ENCODE data around the gene GINS2. TPM values are rescaled to one million over a fixed set of nuclear protein-coding genes. Genes with fewer than 3 reads are reported as not detected.

GINS2 gene
- total RNA-seq, 3 donors from 2014 or later, result 1.2 to 11.8 (median 5.4) TPM

GRCh38 chr16:85631802-85632393, 56.9 kb downstream of the GINS2 start:
- DNase-seq (no peak), ATAC-seq (no peak)
- H3K4me1 ChIP-seq (ENCODE audit: low read depth), result peaks cover 5% of the 10 kb centered on the region
- TF ChIP-seq CTCF (IDR thresholded peaks at IDR 0.05), result no peak
- intact Hi-C loops (cut with DNase I, micrococcal nuclease), result no loop called here
- H3K4me3 ChIP-seq, result no peak overlapping the region
- peaks cover 6% of the 10 kb centered on the region for H3K9me3 ChIP-seq
- no peaks in the 10 kb centered on the region for H3K36me3 ChIP-seq (ENCODE audit: low read depth)

- DNase-seq (no peak), ATAC-seq (no peak)
- TF ChIP-seq CTCF (IDR thresholded peaks at IDR 0.05), result no peak
- Histone ChIP-seq H3K4me3 (no peak overlapping the region), H3K9me3 (peaks cover 6% of the 10 kb centered on the region), H3K4me1 (ENCODE audit: low read depth) (peaks cover 5% of the 10 kb centered on the region), H3K36me3 (ENCODE audit: low read depth) (no peaks in the 10 kb centered on the region)
- intact Hi-C loops (cut with DNase I, micrococcal nuclease), result no loop called here
Observed at GRCh38 chr16:85631230-85631629, 57.5 kb downstream of the GINS2 start.

- no peak for TF ChIP-seq CTCF (IDR thresholded peaks at IDR 0.05)
- peaks cover 5% of the 10 kb centered on the region for H3K4me1 ChIP-seq (ENCODE audit: low read depth)
- no peak overlapping the region for H3K4me3 ChIP-seq
- H3K36me3 ChIP-seq (ENCODE audit: low read depth), result no peaks in the 10 kb centered on the region
- intact Hi-C loops (cut with DNase I, micrococcal nuclease), result no loop called here
- ATAC-seq (no peak), DNase-seq (no peak)
- peaks cover 6% of the 10 kb centered on the region for H3K9me3 ChIP-seq
Observed at GRCh38 chr16:85629853-85630252, 58.9 kb downstream of the GINS2 start.

GRCh38 chr16:85629326-85629725, 59.4 kb downstream of the GINS2 start:
- ATAC-seq (no peak), DNase-seq (no peak)
- no peak for TF ChIP-seq CTCF (IDR thresholded peaks at IDR 0.05)
- Histone ChIP-seq H3K36me3 (ENCODE audit: low read depth) (no peaks in the 10 kb centered on the region), H3K9me3 (peaks cover 6% of the 10 kb centered on the region), H3K4me3 (no peak overlapping the region), H3K4me1 (ENCODE audit: low read depth) (peaks cover 5% of the 10 kb centered on the region)
- intact Hi-C loops (cut with DNase I, micrococcal nuclease), result no loop called here

GRCh38 chr16:85628645-85629044, 60.1 kb downstream of the GINS2 start:
- TF ChIP-seq CTCF (IDR thresholded peaks at IDR 0.05), result no peak

GRCh38 chr16:85628265-85628556, 60.5 kb downstream of the GINS2 start:
- H3K9me3 ChIP-seq, result peaks cover 6% of the 10 kb centered on the region
- H3K4me1 ChIP-seq (ENCODE audit: low read depth), result peaks cover 5% of the 10 kb centered on the region
- no peak overlapping the region for H3K4me3 ChIP-seq
- TF ChIP-seq CTCF (IDR thresholded peaks at IDR 0.05), result no peak
- intact Hi-C loops (cut with DNase I, micrococcal nuclease), result no loop called here
- DNase-seq (no peak), ATAC-seq (no peak)
- no peaks in the 10 kb centered on the region for H3K36me3 ChIP-seq (ENCODE audit: low read depth)

More at GRCh38 chr16:85628645-85629044, 60.1 kb downstream of the GINS2 start:
- DNase-seq (no peak), ATAC-seq (no peak)
- H3K36me3 ChIP-seq (ENCODE audit: low read depth), result no peaks in the 10 kb centered on the region
- intact Hi-C loops (cut with DNase I, micrococcal nuclease), result no loop called here
- peaks cover 5% of the 10 kb centered on the region for H3K4me1 ChIP-seq (ENCODE audit: low read depth)
- peaks cover 6% of the 10 kb centered on the region for H3K9me3 ChIP-seq
- H3K4me3 ChIP-seq, result no peak overlapping the region

All from mucosa of descending colon (tissue), 3 donors.